Endothelial cell of umbilical vein (primary cell): ENCODE data around the gene SLC28A1. TPM values are rescaled to one million over a fixed set of nuclear protein-coding genes. Genes with fewer than 3 reads are reported as not detected.

Source experiments
- BruUV-seq: library from RNA; stranded (reverse); fragments of 400-500 nt; replicated peaks from 2 replicates; lab custom pipeline; 2021; lab: Mats Ljungman, UMichigan
- CTCF ChIA-PET: fragments of 300-600, 350-600 bp; sonication (Branson Sonifier 250); formaldehyde crosslinking; loops from one replicate; lab custom pipeline; 2021; ENCODE audit warnings: antibody characterized with exemption, inconsistent platforms; lab: Charles Lee
- POLR2A ChIA-PET: fragments of 300-600, 350-600 bp; sonication (Branson Sonifier 250); formaldehyde crosslinking; loops from one replicate; lab custom pipeline; 2021; ENCODE audit warnings: antibody characterized with exemption, inconsistent platforms; lab: Charles Lee
- DNase-seq: peaks from one replicate; pipeline ENCODE4 v3.0.0-alpha.2; 2011; ENCODE audit warnings: low read depth, low spot score
- FAIRE-seq: peaks from 2 replicates; lab custom pipeline; 2011; peaks lifted over from hg19 to GRCh38; lab: Jason Lieb, UNC
- H2AFZ ChIP-seq: 2 replicates; pipeline ENCODE4 v1.6.0; 2012; ENCODE audit warnings: low read depth, low read length, control low read depth, inconsistent platforms
- H3K27ac ChIP-seq: 2 replicates; pipeline ENCODE4 v1.5.1; 2011; ENCODE audit warnings: low read depth, mild to moderate bottlenecking, control low read depth, low read length, moderate library complexity; ENCODE audit not compliant: insufficient read depth
- H3K27me3 ChIP-seq, 2 experiments: 2 replicates each; pipeline versions ENCODE4 v1.6.0 to v1.6.1; 2011; ENCODE audit warnings: low read length in 2 of 2, mixed read lengths in 1 of 2; ENCODE audit not compliant: control insufficient read depth in 2 of 2, insufficient read depth in 2 of 2
- H3K36me3 ChIP-seq, 2 experiments: 2 replicates in 1 of 2; 3 replicates in 1 of 2; pipeline ENCODE4 v1.5.1; 2011; ENCODE audit warnings: low read length in 2 of 2, mild to moderate bottlenecking in 1 of 2, moderate library complexity in 1 of 2; ENCODE audit not compliant: control insufficient read depth in 2 of 2, insufficient read depth in 2 of 2; ENCODE audit errors: extremely low read depth in 1 of 2
- H3K4me1 ChIP-seq: 3 replicates; pipeline ENCODE4 v1.5.1; 2011; ENCODE audit warnings: mild to moderate bottlenecking, low read length; ENCODE audit not compliant: control insufficient read depth, insufficient read depth; ENCODE audit errors: extremely low read depth
- H3K4me2 ChIP-seq: 2 replicates; pipeline ENCODE4 v1.6.1; 2011; ENCODE audit warnings: low read length, control low read depth, mixed read lengths; ENCODE audit not compliant: insufficient read depth
- H3K4me3 ChIP-seq, 3 experiments: fragments of 200-600 bp in 1 of 3; sonication (generic), shearing (Covaris generic) in 1 of 3; replicated peaks in 1 of 3; 2 replicates each; pipeline ENCODE4 v1.5.1; 2011 to 2016; ENCODE audit warnings: control low read depth in 3 of 3, low read length in 3 of 3, mild to moderate bottlenecking in 2 of 3, inconsistent platforms in 1 of 3, low read depth in 1 of 3, moderate library complexity in 1 of 3; ENCODE audit not compliant: insufficient read depth in 1 of 3
- H3K79me2 ChIP-seq: 2 replicates; pipeline ENCODE4 v1.6.0; 2012; ENCODE audit warnings: low read length, inconsistent platforms; ENCODE audit not compliant: control insufficient read depth, insufficient read depth
- H3K9ac ChIP-seq: replicated peaks from 2 replicates; pipeline ENCODE3; 2011; ENCODE audit warnings: low read length, control low read depth; ENCODE audit not compliant: insufficient read depth; ENCODE audit errors: extremely low read depth
- H3K9me1 ChIP-seq: replicated peaks from 3 replicates; pipeline ENCODE4 v1.6.0; 2011; ENCODE audit warnings: mild to moderate bottlenecking, low read length; ENCODE audit not compliant: control insufficient read depth, insufficient read depth; ENCODE audit errors: extremely low read depth
- H3K9me3 ChIP-seq: replicated peaks from 2 replicates; pipeline ENCODE4 v1.5.1; 2012; ENCODE audit warnings: low read length, inconsistent platforms; ENCODE audit not compliant: control insufficient read depth, insufficient read depth
- H4K20me1 ChIP-seq: replicated peaks from 2 replicates; pipeline ENCODE3; 2011; ENCODE audit warnings: mild to moderate bottlenecking, low read length; ENCODE audit not compliant: control insufficient read depth, insufficient read depth; ENCODE audit errors: extremely low read depth
- FOS ChIP-seq: IDR thresholded peaks from 2 replicates; pipeline ENCODE4 v1.6.1; 2011; ENCODE audit warnings: mild to moderate bottlenecking, low read length, moderate library complexity, borderline replicate concordance; ENCODE audit not compliant: insufficient read depth
- GATA2 ChIP-seq: IDR thresholded peaks from 2 replicates; pipeline ENCODE4 v1.7.0; 2011; ENCODE audit warnings: low read depth, mild to moderate bottlenecking, moderate library complexity, mixed read lengths, low read length; ENCODE audit not compliant: insufficient read length, insufficient read depth
- JUN ChIP-seq: IDR thresholded peaks from 2 replicates; pipeline ENCODE4 v1.6.1; 2011; ENCODE audit warnings: borderline replicate concordance, low read depth; ENCODE audit not compliant: insufficient read length, insufficient read depth
- MAX ChIP-seq: IDR thresholded peaks from 2 replicates; pipeline ENCODE4 v1.6.1; 2011; ENCODE audit not compliant: insufficient read depth, insufficient read length
- MYC ChIP-seq: IDR thresholded peaks from one replicate; pipeline ENCODE4 v1.6.1; 2011; ENCODE audit warnings: mild to moderate bottlenecking, low read depth, low read length
- POLR2A ChIP-seq: IDR thresholded peaks from 2 replicates; pipeline ENCODE4 v1.6.1; 2012; ENCODE audit warnings: low read depth, mild to moderate bottlenecking, control low read depth, low read length
- POLR2AphosphoS5 ChIP-seq: IDR thresholded peaks from 2 replicates; pipeline ENCODE4 v1.6.1; 2012; ENCODE audit warnings: low read depth, mild to moderate bottlenecking, control low read depth, low read length, moderate library complexity; ENCODE audit not compliant: insufficient read depth
- dilution Hi-C: fragments of 300-500 bp; cut with MboI; formaldehyde crosslinking; loops from one replicate; pipeline ENCODE4 v1.15.0; 2019; ENCODE audit warnings: low sequenced_read_pairs; ENCODE audit not compliant: extremely low pct_ligation_motif_present
- intact Hi-C: fragments of 100-400 bp; cut with micrococcal nuclease; formaldehyde crosslinking; loops from one replicate; pipeline ENCODE4 v1.10.0; 2022
- polyA plus RNA-seq, 4 experiments: library from polyadenylated mRNA; depleted of rRNA in 3 of 4; stranded (reverse) in 3 of 4; unstranded in 1 of 4; fragments of >200 nt; gene quantifications; 2 replicates each; pipeline versions ENCODE4 v1.2.1 to v1.2.3, GENCODE V29; 2011 to 2012; ENCODE audit warnings: missing spikeins in 1 of 4
- total RNA-seq: library from RNA; stranded (reverse); gene quantifications from 2 replicates; pipeline ENCODE4 v1.2.3, GENCODE V29; 2021

Gene SLC28A1
- total and polyA plus RNA-seq, 2 donors (not counting 3 experiments of a cell fraction or from before 2014, with no cell fraction given) = not detected

- FAIRE-seq (peak; percentile 94), DNase-seq (peak; percentile 87)
- H3K9me3 ChIP-seq = no peaks in the 10 kb centered on the region
- intact Hi-C loops = no loop called here
- H2AFZ ChIP-seq = no peak overlapping the region
- H4K20me1 ChIP-seq = no peaks in the 10 kb centered on the region
- peak overlapping the region; percentile 2 for H3K27ac ChIP-seq
- no peak overlapping the region for H3K4me2 ChIP-seq
- no peaks in the 10 kb centered on the region for H3K79me2 ChIP-seq
- no peaks in the 10 kb centered on the region for H3K36me3 ChIP-seq
- H3K4me3 ChIP-seq = no peak overlapping the region
- BruUV-seq = no TSS peak
- ChIA-PET POLR2A (interaction anchor here (0.6 kb wide), 2 partner anchors 8 to 311 kb away, joined by 3 to 6 read pairs; no protein-coding TSS in a partner anchor), CTCF (interaction anchor here (1.2 kb wide), 1 partner anchor 96 kb away, joined by 4 read pairs; no protein-coding TSS in a partner anchor)
- dilution Hi-C loops = no loop called here
- H3K9me1 ChIP-seq = no peaks in the 10 kb centered on the region
- no peak overlapping the region for H3K9ac ChIP-seq
- H3K4me1 ChIP-seq = peaks cover 12% of the 10 kb centered on the region
- TF ChIP-seq JUN = peak; percentile 65
- no peak for TF ChIP-seq POLR2A
- peak; percentile 85 for TF ChIP-seq FOS
- no peaks in the 10 kb centered on the region for H3K27me3 ChIP-seq
Measured at GRCh38 chr15:84947947-84948830, 63.7 kb downstream of the SLC28A1 start.

- H3K36me3 ChIP-seq = no peaks in the 10 kb centered on the region
- no peaks in the 10 kb centered on the region for H3K9me1 ChIP-seq
- ChIA-PET POLR2A (interaction anchor here (0.6 kb wide), 1 partner anchor 312 kb away, joined by 6 read pairs; no protein-coding TSS in a partner anchor), CTCF (no interaction called here)
- no peak for DNase-seq
- H4K20me1 ChIP-seq = no peaks in the 10 kb centered on the region
- peaks cover 15% of the 10 kb centered on the region for H3K4me1 ChIP-seq
- dilution Hi-C loops (no loop called here), intact Hi-C loops (no loop called here)
- no peak overlapping the region for H3K4me3 ChIP-seq
- TF ChIP-seq MAX = no peak
- TF ChIP-seq GATA2 = no peak
- no peak for TF ChIP-seq FOS
- TF ChIP-seq JUN = no peak
- no peak for TF ChIP-seq MYC
- TF ChIP-seq POLR2AphosphoS5 = no peak
- H3K4me2 ChIP-seq = no peak overlapping the region
- FAIRE-seq = no peak
- no peak overlapping the region for H3K27ac ChIP-seq
- H3K79me2 ChIP-seq = no peaks in the 10 kb centered on the region
- no peak overlapping the region for H3K9ac ChIP-seq
- H3K27me3 ChIP-seq = no peaks in the 10 kb centered on the region
- BruUV-seq = no TSS peak
- H3K9me3 ChIP-seq = no peaks in the 10 kb centered on the region
- no peak overlapping the region for H2AFZ ChIP-seq
Measured at GRCh38 chr15:84949043-84949442, 64.6 kb downstream of the SLC28A1 start.
